Small intestine (tissue), 7 donors: ENCODE data around the gene CD200. TPM values are rescaled to one million over a fixed set of nuclear protein-coding genes. Genes with fewer than 3 reads are reported as not detected.

Source experiments
- DNase-seq, 2 donors: peaks; one replicate each; pipeline versions ENCODE4 v3.0.0 to v3.0.0-alpha.2; 2013
- FAIRE-seq: peaks from 2 replicates; lab custom pipeline; 2012; peaks lifted over from hg19 to GRCh38; lab: Jason Lieb, UNC
- H3K27ac ChIP-seq, 3 donors: one replicate each; pipeline ENCODE4 v1.5.1; 2013; ENCODE audit warnings: low read length in 2 of 3, mild to moderate bottlenecking in 2 of 3, control low read depth in 1 of 3, inconsistent platforms in 1 of 3, low read depth in 1 of 3, moderate library complexity in 1 of 3
- H3K27me3 ChIP-seq, 3 donors: one replicate each; pipeline ENCODE4 v1.6.1; 2013; ENCODE audit warnings: low read length in 3 of 3, inconsistent platforms in 1 of 3; ENCODE audit not compliant: control insufficient read depth in 3 of 3, insufficient read depth in 3 of 3
- H3K36me3 ChIP-seq, 3 donors: one replicate each; pipeline ENCODE4 v1.6.1; 2013; ENCODE audit warnings: low read length in 3 of 3, inconsistent platforms in 1 of 3, low read depth in 1 of 3, mild to moderate bottlenecking in 1 of 3, moderate library complexity in 1 of 3; ENCODE audit not compliant: control insufficient read depth in 3 of 3, insufficient read depth in 2 of 3
- H3K4me1 ChIP-seq, 3 donors: one replicate each; pipeline ENCODE4 v1.6.1; 2013; ENCODE audit warnings: low read length in 2 of 3, inconsistent platforms in 1 of 3, low read depth in 1 of 3, mild to moderate bottlenecking in 1 of 3, moderate library complexity in 1 of 3; ENCODE audit not compliant: control insufficient read depth in 3 of 3, insufficient read depth in 2 of 3
- H3K4me3 ChIP-seq, 3 donors: one replicate each; pipeline ENCODE4 v1.5.1; 2013; ENCODE audit warnings: low read length in 3 of 3, control low read depth in 1 of 3, inconsistent platforms in 1 of 3, low read depth in 1 of 3, mild to moderate bottlenecking in 1 of 3, moderate library complexity in 1 of 3
- H3K9me3 ChIP-seq, 2 donors: one replicate each; pipeline ENCODE4 v1.6.1; 2013; ENCODE audit warnings: low read depth in 1 of 2, low read length in 1 of 2; ENCODE audit not compliant: control insufficient read depth in 2 of 2, insufficient read depth in 1 of 2
- WGBS, 3 donors: extraction: QIAGEN DNeasy Blood & Tissue Kit; methylation state at CpG; one replicate each; pipeline ENCODE4 v1.1.7; 2013; 5-methylcytosine and 5-hydroxymethylcytosine counted together
- polyA plus RNA-seq, 4 donors: library from polyadenylated mRNA; stranded (reverse) in 3 of 4; unstranded in 1 of 4; fragments of 200-250 nt in 3 of 4; fragments of 120-200 nt in 1 of 4; gene quantifications; one replicate each; pipeline versions ENCODE4 v1.2.1 to v1.2.3, GENCODE V29; 2013
- donor health status: healthy with polysubstance abuse.
- donor health status: control.
- donor health status: control.
- donor health status: Bipolar disorder and iron deficiency.
- donor health status: healthy.

The CD200 gene
- polyA plus RNA-seq, 4 donors, result 1.1 to 9.6 (median 7.9) TPM; not detected in 1

DNA sequence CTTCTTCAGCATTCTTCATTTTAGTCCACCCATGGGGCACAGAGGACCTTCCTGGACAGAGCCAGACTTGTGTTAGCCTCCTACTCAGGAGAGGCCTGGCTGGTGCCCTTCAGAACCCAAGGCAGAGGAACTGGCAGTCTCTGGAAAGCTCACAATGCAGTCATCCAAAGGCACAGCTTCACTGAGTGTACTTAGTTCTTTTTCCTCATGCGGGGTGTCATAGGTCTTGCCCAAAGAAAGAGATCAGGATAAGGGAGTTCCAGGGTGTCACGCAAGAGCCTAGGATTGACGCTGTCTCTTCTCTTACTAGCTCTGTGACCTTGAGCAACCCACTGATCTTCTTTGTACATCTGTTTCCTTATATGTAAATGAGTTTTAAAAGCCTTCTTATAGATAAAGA lies 58.7 kb downstream of the CD200 start:
- DNase-seq (no peak), FAIRE-seq (no peak)
- Histone ChIP-seq H3K27ac (peak overlapping the region in 2 of 3 donors; percentile 54 to 67), H3K27me3 (no peaks in the 10 kb centered on the region), H3K36me3 (no peaks in the 10 kb centered on the region), H3K4me1 (peaks cover 0 to 4% (median 0%) of the 10 kb centered on the region in 3 donors), H3K4me3 (no peak overlapping the region), H3K9me3 (no peaks in the 10 kb centered on the region)
- 85 to 93% (median 93%) methylated on average over 3 of the region's 3 CpGs for WGBS, 3 donors

GRCh38 chr3:112392393-112393359 lies 59.7 kb downstream of the CD200 start:
- no peak overlapping the region for H3K4me3 ChIP-seq
- H3K4me1 ChIP-seq, result peaks cover 0 to 4% (median 0%) of the 10 kb centered on the region in 3 donors
- 76 to 78% (median 77%) methylated on average over 6 of the region's 6 CpGs for WGBS, 3 donors
- H3K27ac ChIP-seq, result no peak overlapping the region
- FAIRE-seq (no peak), DNase-seq (no peak)
- H3K27me3 ChIP-seq, result no peaks in the 10 kb centered on the region
- no peaks in the 10 kb centered on the region for H3K9me3 ChIP-seq
- H3K36me3 ChIP-seq, result no peaks in the 10 kb centered on the region

- WGBS, 3 donors, result 59 to 62% (median 60%) methylated on average over 3 of the region's 3 CpGs
- no peaks in the 10 kb centered on the region for H3K27me3 ChIP-seq
- H3K36me3 ChIP-seq, result no peaks in the 10 kb centered on the region
- H3K4me3 ChIP-seq, result no peak overlapping the region
- H3K4me1 ChIP-seq, result peaks cover 0 to 4% (median 0%) of the 10 kb centered on the region in 3 donors
- DNase-seq (no peak), FAIRE-seq (no peak)
- H3K9me3 ChIP-seq, result no peaks in the 10 kb centered on the region
- H3K27ac ChIP-seq, result no peak overlapping the region
Observed at GRCh38 chr3:112393360-112393728, 60.4 kb downstream of the CD200 start.

DNA sequence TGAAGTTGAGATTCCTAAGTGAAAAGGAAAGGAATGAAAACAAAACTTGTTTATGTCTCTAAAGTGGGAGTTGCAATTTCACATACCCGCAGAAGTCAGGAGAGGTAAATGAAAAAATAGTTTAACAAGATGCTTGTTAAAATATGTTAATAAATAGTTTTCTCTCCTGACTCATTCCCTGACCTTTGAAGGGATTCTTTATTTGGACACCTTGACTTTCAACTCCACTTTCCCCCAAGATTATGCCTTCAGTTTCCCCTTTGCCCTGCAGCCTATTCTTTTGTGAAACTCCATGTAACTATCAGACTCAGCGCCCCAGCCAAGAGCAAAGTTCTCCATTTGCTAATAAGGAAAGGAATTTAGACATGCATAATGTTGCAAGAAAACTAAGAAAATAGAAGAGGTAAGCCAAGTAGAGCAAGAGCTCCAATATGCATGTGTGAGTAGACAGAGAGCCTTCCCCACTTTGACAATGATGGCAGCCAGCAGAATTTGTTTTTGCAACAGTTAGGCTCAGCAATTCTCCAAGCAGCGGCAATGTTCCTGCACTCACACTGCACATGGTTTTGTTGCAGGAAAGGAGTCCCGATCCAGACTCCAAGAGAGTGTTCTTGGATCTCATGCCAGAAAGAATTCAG lies 61.2 kb downstream of the CD200 start:
- H3K4me3 ChIP-seq, result no peak overlapping the region
- WGBS, 3 donors, result 66 to 73% (median 66%) methylated on average over 4 of the region's 4 CpGs
- no peaks in the 10 kb centered on the region for H3K27me3 ChIP-seq
- H3K36me3 ChIP-seq, result no peaks in the 10 kb centered on the region
- peaks cover 0 to 4% (median 0%) of the 10 kb centered on the region in 3 donors for H3K4me1 ChIP-seq
- FAIRE-seq, result no peak
- DNase-seq, result peak; percentile 13 to 65
- no peaks in the 10 kb centered on the region for H3K9me3 ChIP-seq
- H3K27ac ChIP-seq, result peak overlapping the region in 1 of 3 donors; percentile 14

- DNase-seq, result no peak
- H3K4me1 ChIP-seq, result peaks cover 0 to 4% (median 0%) of the 10 kb centered on the region in 3 donors
- H3K27me3 ChIP-seq, result no peaks in the 10 kb centered on the region
- no peaks in the 10 kb centered on the region for H3K36me3 ChIP-seq
- H3K4me3 ChIP-seq, result no peak overlapping the region
- 44 to 72% (median 68%) methylated on average over 5 of the region's 5 CpGs for WGBS, 3 donors
- no peak for FAIRE-seq
- H3K9me3 ChIP-seq, result no peaks in the 10 kb centered on the region
- peak overlapping the region in 1 of 3 donors; percentile 17 for H3K27ac ChIP-seq
Observed at GRCh38 chr3:112395181-112395895, 62.4 kb downstream of the CD200 start.

DNA sequence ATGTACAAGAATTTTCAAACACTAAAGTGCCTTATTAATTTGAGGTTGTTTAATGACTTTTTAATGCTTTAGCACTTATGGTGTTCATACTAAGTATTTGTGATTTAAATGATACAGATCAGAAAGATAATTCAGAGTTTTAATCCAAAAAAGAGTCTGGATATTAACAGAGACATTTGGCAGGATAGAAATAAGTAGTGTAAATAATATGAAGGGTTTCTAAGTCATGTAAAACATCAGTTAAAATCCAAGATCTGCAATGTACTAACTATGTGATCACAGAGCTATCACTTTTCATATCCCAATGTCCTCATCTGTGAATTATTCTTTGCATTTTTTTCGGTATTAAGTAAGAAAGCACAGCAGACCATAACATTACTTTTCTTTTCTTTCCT lies 62.9 kb downstream of the CD200 start:
- H3K27ac ChIP-seq, result no peak overlapping the region
- no peak overlapping the region for H3K4me3 ChIP-seq
- no peaks in the 10 kb centered on the region for H3K27me3 ChIP-seq
- H3K36me3 ChIP-seq, result no peaks in the 10 kb centered on the region
- FAIRE-seq (no peak), DNase-seq (no peak)
- WGBS, 3 donors, result 0% methylated on average over 1 of the region's 1 CpG
- H3K4me1 ChIP-seq, result peaks cover 0 to 4% (median 0%) of the 10 kb centered on the region in 3 donors
- H3K9me3 ChIP-seq, result no peaks in the 10 kb centered on the region

DNA sequence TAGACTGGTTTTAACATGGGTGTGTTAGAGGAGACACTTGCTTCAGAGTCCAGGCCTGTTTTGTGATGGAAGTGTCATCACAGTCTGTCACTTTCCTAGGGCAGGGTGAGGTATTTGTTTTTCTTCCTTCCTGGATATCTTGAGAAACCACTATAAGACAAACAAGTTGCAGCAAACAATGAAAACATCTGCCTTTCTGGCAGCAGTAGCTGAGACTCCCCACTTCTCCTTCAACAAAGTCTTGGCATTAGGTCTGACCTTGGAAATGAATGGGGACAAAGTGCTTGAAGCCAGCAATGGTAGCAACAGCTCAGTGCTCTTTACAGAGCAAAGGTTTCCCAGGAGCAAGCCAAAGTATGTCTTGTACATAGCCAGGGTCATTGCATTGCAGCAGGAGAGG lies 64.6 kb downstream of the CD200 start:
- peaks cover 0 to 4% (median 0%) of the 10 kb centered on the region in 3 donors for H3K4me1 ChIP-seq
- FAIRE-seq (no peak), DNase-seq (no peak)
- H3K27me3 ChIP-seq, result no peaks in the 10 kb centered on the region
- H3K27ac ChIP-seq, result no peak overlapping the region
- H3K9me3 ChIP-seq, result no peaks in the 10 kb centered on the region
- no peaks in the 10 kb centered on the region for H3K36me3 ChIP-seq
- no peak overlapping the region for H3K4me3 ChIP-seq

DNA sequence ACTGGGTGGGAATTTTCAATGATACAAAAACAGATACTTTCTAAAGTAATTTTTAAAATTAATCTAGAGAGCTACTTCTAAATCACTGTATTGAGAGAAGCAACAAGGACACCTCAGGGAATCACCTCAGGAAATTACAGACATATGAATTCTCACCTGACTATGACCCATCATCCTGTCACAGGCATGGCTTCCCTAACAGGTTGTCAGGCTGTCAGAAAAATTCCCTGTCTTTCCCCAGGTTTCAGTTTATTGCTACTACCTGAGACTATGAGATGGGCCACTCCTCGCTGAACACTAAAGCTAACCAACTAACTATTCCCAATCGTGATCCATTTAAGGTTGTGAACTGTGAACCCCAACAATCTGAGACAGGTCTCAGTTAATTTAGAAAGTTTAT lies 66.1 kb downstream of the CD200 start:
- no peak for DNase-seq
- Histone ChIP-seq H3K4me1 (peaks cover 0 to 4% (median 0%) of the 10 kb centered on the region in 3 donors), H3K27ac (no peak overlapping the region), H3K4me3 (no peak overlapping the region), H3K9me3 (no peaks in the 10 kb centered on the region), H3K27me3 (no peaks in the 10 kb centered on the region), H3K36me3 (no peaks in the 10 kb centered on the region)
- FAIRE-seq, result no peak
- 88 to 90% (median 90%) methylated on average over 2 of the region's 2 CpGs for WGBS, 3 donors
